Measurements from ENCODE around the gene P4HA2.

P4HA2 gene

DNA sequence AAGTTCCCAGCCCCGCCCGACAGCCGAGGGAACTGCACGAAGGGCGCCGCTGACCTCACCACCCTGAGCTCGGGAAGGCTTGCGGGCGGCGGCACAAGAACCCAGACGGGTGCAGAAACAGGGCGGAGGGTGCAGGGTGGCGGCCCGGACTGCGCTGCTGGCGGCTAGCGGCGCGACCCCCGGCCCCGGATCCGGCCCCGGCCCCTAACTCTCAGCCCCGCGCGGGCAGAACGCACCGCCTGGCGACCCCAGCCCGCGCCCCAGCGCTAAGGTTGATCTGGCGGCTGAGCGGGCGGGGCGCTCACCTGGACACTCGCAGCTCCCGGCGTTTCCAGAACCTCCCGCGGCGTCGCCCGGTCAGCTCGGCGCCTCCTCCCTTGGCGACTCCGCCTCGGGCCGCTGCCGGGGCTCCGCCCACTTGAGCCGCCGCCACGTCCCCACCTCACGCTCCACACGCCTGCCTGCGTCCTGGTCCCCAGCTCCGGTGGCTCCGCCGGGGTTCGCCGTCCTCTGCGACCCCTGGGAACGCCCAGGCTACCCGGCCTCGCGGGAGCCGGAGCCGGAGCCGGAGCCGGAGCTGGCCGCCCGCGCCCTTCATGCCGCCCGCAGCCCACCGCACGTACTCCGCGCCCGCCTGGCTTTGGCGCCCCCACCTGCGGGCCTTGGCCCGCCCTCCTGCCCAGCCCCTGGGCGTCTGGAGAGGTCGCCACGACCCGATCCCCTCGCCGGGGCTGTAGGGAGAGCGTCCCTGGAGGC, at the start of gene P4HA2:
TSS of gene P4HA2 (minus strand) at position 369 of the 756 bp plus-strand sequence. CDS start 9,227 bp downstream, outside the sequence.
- DNase-seq: peak; percentile 89

DNA sequence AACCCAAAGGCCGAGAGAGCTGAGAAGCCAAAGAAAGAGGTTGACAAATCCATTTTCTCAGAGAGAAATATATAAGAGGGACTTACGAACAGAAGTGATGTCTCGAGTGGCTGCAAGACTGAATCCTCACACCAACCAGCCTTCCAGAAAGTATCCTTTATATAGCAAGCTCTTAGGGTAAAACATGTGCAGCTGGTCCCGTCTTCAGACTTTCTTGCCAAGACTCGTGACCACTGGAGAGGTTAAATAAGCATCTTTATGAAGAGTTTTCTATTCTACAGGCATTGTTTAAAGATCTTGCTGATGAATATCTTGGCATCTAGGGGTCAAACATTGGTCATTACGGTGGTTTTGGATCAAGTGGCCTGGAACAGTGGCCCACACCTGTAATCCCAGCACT, 49.6 kb upstream of the P4HA2 start:
- no peak for DNase-seq

DNA sequence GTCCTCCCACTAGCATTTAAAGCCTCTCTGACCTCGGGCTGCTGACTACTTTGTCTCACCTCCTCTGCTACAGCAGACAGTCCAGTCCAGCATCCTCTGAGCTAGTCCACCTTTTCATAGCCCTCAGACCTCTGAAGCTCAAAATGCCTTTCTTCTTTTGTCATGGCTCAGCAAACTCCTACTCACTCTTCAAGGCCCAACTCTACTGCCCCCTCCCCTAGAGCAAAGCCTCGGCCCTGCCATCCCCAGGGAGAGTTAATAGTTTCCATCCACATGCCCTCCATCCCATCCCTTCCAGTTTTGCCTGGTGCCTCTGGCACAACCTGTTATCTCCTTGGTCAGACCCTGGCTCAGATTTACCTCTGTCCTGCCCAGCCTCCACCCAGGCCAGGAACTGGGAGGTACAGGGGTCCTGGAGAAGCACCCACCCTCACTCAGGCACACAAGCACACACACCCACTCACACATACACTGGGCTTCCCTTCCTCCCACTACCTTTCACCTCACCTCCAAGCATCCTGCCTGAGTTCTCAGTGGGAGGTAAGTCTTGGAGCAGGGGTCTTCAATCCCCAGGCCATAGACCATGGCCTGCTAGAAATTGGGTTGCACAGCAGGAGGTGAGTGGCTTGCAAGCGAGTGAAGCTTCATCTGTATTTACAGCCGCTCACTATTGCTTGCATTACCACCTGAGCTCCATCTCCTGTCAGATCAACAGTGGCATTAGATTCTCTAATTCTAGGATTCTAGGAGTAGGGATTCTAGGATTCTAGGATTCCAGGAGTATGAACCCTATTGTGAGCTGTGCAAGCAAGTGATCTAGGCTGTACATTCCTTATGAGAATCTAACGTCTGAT, 47.9 kb upstream of the P4HA2 start:
- DNase-seq: peak; percentile 5

DNA sequence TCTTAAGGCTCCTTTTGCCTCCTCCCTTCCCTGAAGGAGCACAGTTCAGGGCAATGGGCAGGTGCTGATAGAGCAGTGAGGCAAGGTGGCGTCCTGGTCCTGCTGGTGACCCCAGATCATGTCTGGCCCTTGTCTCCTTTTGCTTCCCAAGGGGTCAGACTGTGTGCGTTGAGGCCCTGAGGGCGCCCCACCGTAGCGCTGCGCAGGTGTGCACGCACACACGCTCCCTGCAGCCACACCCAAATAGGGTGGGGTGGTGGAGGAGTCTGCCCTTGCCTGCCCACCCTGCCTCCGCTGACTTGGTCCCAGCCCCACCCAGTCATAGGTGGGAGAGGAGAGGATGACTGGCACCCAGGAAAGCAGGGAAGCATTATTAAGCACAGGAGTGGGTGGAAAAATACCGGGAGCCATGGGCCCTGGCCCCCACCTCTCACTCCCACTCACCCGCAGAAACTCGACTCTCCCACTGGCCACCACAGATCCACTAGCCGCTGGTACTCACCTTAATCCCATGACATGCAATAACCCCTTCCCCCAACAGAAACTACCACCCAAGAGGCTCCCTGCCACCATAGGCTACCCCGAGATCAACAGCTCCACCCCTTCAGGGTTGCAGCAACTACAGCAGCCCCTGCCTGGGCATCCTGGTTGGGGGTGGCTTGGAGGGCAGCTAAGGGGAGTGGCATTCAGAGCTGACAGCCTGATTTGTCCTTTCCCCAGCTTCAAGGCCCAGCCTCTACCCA, 46.6 kb upstream of the P4HA2 start:
- no peak for DNase-seq

GRCh38 chr5:132273631-132274030, 46.0 kb upstream of the P4HA2 start:
- DNase-seq: no peak

DNA sequence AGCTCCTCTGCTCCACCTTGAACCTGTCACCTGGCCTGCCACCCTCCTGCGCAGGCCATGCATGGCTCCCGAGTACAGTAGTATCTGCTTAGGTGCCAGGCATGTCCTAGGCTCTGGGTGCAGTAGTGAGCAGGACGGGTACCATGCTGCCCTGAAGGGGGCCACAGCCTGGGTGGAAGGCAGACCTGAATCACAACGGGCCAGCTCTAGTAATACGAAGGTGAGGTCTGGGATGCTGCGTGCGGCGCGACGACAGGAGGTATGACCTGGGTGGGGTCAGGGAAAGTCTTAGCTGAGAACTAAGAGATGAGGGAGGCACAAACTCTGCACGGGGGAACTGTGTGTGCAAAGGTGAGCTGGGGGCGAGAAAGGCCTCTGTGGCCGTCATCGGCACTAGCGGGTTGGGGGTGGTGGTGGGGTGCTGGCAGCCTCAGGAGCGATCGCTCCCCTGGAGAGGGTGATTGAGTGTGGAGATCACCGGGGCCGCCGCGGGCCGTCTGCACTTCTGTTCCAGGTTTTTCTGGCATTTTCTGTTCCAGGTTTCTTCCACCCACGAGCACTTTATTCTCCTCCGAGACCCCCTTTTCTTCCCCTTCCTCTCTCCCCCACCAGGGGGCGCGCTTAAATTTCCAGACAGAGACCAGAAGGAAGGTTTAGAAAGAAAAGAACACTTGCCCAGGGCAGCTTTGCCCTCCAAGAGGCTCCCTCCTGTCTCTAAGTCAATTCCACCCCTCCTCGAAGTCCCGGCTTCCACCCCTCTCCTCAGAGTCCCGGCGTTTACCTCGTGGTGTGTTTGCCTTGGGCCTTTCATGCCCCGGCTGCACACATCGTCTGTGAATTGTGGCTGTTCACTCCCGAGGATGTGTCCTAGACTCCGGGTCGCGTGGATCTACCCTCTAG, 44.9 kb upstream of the P4HA2 start:
- peak; percentile 78 for DNase-seq

GRCh38 chr5:132271251-132272246, 43.9 kb upstream of the P4HA2 start:
- DNase-seq: no peak

DNA sequence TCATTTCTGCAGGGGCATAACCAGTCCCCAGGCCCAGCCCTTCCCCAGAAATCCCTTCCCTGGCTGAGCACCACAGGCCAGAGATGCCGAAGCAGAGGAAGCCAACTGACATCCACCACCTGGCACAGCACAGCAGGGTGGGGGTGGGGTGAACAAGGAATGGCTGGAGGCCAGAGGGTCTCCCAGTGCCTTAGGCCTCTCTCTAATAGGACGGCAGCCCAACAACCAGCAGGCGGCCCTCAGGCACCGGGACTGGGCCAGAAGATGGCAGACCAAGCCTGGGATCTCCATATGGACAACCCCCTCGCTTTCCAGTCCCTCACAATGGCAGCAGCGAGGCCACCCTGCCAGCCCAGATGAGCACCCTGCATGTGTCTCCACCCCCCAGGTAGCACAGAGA, 43.1 kb upstream of the P4HA2 start:
- DNase-seq: no peak

GRCh38 chr5:132270335-132270665, 42.6 kb upstream of the P4HA2 start:
- DNase-seq: no peak

DNA sequence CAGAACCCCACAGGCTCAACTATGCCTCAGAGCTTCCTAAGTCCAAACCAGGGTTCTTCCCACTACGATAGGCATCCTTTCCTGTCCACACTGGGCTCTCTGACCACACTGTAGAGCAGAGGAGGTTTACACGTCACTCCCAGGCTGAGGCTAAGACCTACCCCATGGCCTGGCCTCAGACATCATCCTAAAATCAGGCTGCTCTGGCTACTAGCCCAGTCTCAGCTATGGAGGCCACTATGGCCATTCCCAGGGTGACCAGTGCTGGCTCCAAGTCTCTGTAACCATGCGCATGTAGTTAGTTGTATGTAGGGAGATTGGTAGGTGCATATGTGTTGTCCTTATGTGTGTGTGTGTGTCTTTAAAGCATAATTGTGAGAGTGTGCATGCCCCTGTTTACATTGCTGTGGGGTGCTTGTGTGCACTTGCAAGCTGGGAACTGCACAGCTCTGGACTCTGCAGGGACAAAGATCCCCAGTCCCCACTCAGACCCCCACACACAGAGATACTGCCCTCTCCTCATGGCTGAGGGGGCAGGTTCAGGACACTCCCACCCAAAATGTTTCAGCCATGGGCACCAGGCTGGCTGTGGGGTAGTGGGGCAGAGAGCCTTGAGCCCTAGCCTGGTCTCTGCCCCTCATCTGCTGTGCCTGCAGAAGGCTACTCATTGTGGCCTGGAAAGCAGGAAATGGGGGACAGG, 42.1 kb upstream of the P4HA2 start:
- no peak for DNase-seq

DNA sequence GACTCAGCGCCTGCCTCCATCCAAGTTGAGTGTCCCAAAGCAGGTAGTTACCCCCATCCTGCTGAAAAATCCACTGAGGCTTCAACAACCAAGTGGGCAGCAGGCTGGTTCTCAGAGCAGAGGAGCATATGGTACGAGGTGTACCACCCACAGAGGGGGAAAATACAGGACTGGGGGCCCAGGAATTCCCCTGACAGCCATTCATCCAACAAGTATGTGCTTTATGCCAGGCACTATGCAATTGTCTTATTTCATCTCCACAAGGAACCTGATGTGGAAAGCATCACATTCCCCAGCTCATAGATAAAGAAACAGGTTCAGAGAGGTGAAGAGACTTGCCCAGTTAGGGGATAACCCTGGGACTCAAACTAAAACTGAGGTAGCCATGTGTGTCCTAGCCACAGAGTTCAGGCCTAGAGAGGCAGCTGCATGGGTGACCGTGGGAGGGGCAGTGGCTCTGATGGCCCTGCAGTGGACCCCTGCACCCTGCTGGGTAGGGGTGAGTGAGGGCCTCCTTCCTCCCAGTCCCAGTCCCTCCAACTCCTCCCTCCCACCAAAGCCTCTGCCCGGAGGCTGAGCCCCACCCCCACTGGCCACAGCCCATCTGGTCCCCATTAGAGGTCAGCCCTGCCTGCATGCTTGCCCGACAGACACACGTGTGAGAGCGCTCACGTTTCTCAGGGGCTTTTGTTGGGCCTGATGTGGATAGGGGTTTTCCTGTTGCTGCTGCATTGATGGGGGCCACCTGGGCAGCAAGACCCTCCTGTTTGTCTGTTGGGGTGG, 41.3 kb upstream of the P4HA2 start:
- no peak for DNase-seq

DNA sequence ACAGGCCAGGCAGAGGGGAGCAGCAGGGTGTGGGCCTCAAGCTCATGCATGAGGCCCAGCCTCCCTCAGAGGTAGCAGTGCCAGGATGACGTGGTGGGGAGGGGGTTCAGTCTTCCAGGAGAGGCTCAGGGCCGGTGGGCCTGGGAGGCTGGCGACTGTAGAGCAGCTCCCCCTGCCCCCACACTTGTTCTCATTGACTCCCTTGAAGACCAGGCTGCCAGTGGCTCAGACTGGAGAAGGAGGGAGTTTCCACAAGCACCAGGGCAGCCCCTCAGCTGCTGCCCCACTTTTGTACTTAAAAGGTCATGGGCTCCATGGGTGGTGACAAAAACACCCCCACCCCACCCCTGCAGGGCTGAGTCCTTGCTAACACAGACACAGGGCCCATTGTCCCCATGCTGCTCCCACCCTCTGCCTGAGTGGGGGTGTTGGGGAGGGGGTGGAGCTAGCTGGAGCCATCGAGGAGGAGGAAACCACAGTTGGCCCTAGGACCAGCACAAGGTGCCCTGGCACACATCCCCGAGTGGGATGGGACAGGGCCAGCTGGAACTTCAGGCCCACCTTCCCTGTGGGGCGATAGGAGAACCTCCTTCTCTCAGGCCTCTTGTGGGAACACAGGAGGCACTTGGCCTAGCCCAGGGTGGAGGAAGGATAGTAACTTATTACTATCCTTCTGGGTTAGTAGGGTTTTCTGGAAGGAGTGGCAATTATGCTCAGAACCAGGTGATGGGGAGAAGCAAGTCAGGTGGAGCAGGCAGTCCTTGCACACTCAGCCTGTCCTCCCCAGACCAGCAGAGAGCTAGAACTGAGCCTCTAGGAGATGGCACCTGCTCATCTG, 40.5 kb upstream of the P4HA2 start:
- no peak for DNase-seq

DNA sequence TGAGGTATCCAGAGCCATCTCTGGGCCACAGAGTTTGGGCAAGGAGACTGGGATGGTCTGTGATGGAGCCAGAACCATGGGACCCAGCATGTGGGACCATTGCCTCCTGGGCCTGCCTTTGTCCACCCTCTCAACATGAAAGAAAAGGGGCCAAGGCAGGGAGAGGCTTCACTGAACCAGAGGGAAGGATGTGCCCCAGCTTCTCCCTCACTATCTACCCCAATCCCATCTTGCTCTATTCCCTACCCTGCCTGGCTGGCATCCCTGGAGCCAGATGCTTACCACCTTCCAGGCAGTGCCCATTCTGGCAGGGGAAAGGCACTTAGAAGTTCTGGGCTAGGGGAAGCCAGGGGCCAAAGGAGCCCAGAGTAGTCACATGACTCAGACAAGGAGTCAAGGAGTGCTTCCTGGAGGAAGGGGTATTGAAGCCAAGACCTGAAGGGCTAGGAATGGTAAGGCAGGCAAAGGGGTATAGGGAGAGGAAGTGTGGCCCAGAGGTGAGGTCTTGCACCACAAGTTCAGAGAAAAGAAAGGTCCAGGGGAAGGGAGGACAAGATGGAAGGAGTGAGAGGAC, 39.6 kb upstream of the P4HA2 start:
- no peak for DNase-seq

DNA sequence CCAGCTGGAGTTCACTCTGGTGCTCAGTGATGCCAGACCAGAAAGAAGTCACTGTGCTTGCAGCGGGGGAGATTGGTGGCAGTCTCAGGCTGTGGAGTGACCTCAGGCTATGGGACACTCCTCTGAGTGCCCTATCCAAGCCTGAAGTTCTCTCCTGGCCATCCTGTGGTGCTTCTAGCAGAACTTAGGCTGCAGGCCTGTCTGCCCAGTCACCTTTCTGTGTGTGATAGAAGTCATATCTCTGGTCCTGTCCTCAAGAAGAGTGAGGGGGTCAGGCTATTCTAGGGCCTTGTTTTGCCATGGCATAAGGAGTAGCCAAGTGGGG, 39.1 kb upstream of the P4HA2 start:
- DNase-seq: no peak

DNA sequence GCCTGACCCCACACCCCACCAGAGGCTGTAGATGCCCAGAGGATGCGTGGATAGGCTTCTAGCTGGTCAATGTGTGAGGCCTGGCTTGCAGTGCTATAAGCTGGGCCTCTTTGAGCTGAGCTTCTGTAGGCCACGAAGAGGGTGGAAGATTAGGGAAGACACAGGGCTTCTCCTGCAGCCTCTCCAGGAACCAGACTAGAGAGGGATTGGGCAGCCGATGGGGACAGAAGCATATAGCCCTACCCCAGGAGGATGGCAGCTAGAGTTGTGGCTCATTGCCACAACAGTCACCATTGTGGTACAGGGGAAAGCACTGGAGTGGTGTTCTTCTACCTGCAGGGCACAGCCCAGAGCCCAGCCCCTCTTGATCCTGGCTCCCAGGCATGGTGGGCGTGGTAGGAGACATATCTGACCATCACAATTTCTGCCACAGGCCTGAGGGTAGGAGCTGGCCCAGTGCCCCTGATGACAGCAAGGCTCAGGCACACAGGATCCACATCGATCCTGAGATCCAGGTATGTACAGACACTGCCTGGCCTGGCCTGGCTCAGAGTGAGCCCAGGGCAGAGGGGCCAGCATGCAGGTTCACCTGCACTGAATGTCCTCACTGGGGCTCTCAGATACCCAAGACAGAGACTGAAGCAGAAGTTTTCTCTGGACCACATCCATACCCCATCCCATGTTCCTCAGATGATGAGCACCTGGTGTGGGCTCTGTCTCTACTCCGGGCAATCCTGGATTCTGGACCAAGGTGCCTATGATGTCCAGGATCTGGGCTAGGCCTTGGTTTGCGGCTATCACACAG, 38.6 kb upstream of the P4HA2 start:
- DNase-seq: no peak

DNA sequence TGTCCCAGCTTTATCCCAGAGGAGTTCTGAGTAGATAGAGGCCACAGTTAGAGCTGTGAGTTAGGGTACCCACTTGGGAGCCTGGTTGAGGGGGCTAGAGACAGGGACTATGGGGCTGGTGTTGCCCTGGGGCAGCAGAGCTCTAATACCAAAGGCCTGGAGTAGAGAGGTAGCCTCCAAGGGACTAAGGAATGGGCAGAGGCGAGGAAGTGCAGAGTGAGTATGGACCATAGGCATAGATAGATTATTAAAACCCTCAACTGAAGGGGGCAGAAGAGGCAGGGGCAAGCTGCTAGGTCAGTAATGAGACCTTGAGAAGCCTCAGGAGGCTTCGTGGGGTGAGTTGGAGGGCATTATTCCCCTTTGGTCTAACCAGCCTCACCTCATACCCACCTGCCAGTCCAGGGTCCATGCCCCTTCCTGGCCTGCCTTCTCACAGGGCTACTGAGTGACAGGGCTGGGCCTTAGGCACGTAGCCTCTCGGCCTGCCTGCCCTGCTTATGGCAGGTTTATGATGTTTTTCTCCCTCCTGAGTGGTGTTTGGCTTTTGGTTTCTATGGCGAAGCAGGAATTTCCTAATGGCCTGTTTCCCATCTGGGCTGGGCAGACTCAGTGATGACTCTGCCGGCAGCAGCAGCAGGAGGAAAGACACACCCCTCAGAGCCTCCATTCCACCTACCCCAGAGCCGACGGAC, 37.8 kb upstream of the P4HA2 start:
- no peak for DNase-seq

Measured in 8988T (cell line).